AG09319 (cell line): ENCODE results near the gene RHBDF2.

Source experiments
- DNase-seq: peaks from one replicate; pipeline ENCODE4 v3.0.0-alpha.2; 2010; ENCODE audit warnings: low read depth; ENCODE audit errors: extremely low read depth
- TF ChIP-seq, protein P1 (sequence below): IDR thresholded peaks from 2 replicates; pipeline ENCODE4 v1.5.1; 2011; ENCODE audit warnings: low read depth, mild to moderate bottlenecking, inconsistent platforms, low read length, moderate library complexity

RHBDF2 gene

DNA sequence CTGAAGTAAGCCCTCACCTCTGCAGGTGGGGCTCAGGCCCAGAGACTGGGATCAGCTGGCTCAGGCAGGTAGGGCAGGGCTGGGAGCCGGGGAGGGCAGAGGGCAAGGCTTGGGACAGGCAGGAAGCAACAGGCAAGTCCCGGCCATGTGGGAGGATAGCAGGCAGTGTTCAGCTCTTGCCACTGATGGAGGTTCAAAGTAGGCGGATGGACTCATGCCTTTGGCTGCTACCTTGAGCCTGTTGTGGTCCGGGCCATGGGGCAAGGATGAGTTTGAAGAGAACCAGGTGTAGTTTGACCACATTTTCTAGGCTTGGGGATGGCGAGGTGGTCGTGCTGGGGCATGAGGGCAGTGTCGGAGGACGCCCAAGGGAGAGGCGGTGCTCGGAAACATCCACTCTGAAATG is 41.3 kb upstream of the RHBDF2 start:
- TF ChIP-seq, protein P1, sequence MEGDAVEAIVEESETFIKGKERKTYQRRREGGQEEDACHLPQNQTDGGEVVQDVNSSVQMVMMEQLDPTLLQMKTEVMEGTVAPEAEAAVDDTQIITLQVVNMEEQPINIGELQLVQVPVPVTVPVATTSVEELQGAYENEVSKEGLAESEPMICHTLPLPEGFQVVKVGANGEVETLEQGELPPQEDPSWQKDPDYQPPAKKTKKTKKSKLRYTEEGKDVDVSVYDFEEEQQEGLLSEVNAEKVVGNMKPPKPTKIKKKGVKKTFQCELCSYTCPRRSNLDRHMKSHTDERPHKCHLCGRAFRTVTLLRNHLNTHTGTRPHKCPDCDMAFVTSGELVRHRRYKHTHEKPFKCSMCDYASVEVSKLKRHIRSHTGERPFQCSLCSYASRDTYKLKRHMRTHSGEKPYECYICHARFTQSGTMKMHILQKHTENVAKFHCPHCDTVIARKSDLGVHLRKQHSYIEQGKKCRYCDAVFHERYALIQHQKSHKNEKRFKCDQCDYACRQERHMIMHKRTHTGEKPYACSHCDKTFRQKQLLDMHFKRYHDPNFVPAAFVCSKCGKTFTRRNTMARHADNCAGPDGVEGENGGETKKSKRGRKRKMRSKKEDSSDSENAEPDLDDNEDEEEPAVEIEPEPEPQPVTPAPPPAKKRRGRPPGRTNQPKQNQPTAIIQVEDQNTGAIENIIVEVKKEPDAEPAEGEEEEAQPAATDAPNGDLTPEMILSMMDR = no peak
- DNase-seq = no peak

DNA sequence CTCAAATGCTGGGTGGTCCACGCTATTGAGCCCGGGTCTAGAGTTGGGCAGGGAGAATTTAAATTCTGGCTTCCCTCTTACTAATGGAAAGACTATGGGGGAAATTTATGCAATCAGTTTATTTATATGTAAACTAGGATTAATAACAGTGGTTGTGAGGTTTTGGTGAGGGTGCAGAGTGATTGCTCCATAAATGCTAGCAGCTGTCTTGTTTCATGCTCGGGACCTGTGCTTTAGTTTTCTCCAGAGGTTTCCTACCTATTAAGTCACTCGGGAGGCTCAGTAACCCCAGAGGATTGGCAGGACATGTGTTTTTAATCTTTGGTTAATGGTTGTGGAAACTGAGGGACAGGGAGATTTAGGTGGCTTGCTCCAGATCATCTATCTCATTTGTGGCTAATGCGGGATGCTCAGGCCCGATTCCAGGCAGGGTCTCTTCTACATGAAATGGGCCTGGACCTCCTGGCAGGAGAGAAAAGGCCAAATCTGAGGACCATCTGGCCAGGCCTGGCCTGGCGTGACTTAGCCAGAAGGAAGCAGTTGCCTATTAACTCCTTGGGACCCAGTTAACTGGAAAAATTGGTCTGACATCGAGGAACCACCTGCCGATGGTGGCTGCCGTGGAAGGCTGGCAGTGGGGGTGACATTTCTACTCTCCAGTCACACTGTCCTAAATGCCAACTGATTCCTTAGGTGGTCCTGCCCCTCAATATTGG is 40.7 kb upstream of the RHBDF2 start:
- DNase-seq = no peak

DNA sequence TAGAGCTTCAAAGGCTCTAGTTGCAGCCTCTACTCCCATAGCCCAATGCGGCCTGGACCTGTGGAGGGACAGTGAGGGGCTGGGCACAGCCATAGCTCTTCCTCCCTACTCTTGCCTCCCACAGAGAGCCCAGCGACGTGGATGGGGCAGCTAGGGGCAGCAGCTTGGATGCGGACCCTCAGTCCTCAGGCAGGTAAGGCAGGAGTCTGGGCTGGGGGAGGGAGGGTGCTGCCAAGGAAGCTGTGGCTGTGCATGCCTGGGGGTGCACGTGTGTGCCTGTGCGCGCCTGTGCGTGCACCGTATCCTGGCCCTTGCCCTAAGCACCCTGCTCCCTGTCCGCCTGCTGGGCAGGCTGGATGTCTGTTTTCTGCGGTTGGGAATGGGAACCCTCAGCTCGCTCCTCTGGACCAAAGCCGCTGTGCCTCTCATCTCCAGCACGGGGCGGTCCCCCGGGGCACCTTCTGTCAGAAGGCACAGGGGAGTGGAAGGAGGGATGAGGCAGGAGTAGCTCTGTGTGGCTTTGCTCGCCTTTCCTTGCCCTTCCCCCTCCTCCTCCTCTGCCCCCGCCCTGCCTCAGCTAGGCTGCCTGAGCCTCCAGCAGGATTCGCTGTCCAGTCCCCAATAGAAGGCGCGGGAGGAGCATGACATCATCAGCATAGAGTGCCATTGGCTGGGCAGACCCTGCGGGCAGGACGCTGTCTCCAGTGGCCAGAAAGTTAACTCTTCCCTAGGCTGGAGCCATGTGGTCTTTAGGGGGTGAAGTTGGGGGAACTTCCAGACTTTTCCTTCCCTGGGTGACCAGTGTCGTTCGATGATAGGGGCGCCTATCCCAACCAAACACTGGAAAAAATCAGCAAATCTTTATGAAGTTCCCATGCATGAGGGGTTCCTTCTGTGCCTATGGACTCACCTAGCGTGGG is 39.4 kb upstream of the RHBDF2 start:
- peak; percentile 76 for DNase-seq
- TF ChIP-seq, protein P1 = peak; percentile 4

More for the DNA sequence above, 40.7 kb upstream of the RHBDF2 start:
- TF ChIP-seq, protein P1 = no peak

DNA sequence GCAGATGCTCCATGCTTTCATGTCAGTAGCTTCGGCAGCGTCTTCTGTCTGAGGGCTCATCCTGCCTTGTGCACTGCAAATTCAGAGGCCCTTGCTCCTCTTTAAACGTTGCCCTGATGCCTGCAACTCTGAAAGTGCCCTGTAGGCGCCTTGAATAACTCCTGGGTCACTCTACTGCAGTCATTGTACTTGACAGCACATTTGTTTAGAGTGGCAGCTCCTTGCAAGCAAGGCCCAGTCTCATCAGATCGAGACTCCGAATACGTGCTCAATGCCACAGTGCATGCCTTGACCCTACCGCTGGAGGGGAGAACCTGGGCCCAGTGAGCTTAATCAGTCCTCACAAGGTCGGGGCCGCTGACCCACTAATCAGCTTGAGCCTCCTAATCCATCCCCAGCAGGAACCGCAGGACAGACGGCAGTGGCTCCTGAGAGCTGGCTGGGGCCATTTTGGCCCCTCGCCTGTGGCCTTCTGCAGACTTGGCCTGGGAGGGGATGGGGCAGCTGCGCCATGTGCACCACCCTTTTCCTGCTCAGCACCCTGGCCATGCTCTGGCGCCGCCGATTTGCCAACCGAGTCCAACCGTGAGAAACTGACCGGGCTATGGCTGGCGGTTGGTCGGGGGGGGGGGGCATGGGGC is 38.5 kb upstream of the RHBDF2 start, which contains the start of gene PRCD:
PRCD (plus strand) TSS at position 414 of the 641 bp plus-strand sequence; CDS start at position 512, 98 bp downstream.
- no peak for DNase-seq
- TF ChIP-seq, protein P1 = no peak

DNA sequence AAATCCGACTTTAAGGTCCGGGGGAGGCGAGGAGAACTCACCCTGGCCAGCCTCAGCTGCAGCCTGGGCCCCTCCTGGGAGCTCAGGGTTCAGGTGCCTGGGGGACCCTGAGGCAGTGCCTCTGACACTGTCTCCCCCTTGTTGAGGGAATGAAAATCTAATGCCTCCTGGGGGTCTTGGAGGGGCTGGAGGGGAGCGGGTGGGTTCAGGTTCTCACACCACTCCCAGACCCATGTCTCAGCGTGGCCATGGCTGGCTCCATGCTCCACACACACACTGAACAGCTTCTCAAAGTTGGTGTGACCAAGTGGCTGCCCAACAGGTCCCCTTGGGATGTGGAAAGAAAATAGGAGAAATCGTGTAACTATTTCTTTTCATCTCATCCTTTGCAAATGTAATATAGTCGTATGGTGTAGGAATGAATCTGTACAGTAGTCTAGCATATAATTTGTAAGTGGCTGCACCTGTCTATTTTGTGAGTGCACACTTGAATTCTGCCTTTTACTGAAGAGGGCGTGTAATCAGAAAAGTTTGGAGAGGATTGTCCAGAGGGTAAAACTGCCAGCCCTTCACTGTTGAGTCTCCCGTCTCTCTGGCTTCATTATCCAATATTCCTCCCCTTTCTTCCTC is 37.8 kb upstream of the RHBDF2 start:
- no peak for DNase-seq
- TF ChIP-seq, protein P1 = no peak

DNA sequence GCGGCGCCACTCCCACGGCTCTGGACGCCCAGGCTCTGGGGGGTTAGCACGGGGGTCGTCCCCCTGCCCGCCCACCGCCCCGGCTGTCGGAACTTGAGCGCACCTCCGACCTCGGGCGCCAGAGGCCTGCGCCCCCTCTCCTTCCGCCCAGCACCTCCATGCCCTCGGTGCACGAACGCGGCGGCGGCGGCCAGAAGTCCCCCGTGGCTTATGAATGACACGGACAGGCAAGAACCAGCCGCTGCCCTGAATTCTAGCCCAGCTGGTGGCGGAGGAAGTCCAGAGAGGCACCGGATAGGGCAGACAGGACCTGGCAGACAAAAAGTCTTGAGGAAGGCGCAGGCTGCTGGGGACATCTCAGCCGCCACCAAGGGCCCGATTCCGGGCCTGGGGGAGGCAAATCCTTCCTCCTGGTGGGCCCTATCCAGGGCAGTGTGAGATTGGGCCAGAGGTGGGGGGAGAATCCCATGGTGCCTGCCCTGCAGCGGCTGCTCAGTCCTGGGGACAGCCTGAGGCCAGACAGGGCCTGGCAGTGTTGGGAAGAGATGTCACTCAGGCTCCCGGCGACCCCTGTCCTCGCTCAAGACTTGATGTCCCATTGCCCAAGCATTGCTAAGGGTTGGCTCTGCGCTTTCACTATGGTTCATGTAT is 37.2 kb upstream of the RHBDF2 start:
- TF ChIP-seq, protein P1 = no peak
- DNase-seq = no peak
